HG03354 (cell line): ENCODE results near the gene SHISA9.

Experiments
- ATAC-seq: cut with Tn5 transposase; IDR thresholded peaks from one replicate; pipeline ENCODE4 v1.9.1; 2021; ENCODE audit warnings: mild to moderate bottlenecking; ENCODE audit not compliant: unreplicated experiment, poor library complexity, severe bottlenecking

The SHISA9 gene

GRCh38 chr16:13102401-13102800, 201.0 kb downstream of the SHISA9 start:
- ATAC-seq: no peak

GRCh38 chr16:13103831-13104530, 202.6 kb downstream of the SHISA9 start:
- ATAC-seq: no peak

GRCh38 chr16:13104772-13105171, 203.4 kb downstream of the SHISA9 start:
- no peak for ATAC-seq

- no peak for ATAC-seq
Observed at GRCh38 chr16:13105427-13105826, 204.0 kb downstream of the SHISA9 start.

GRCh38 chr16:13106464-13106863, 205.1 kb downstream of the SHISA9 start:
- ATAC-seq: no peak

- ATAC-seq: no peak
Observed at GRCh38 chr16:13108126-13108525, 206.7 kb downstream of the SHISA9 start.

GRCh38 chr16:13109171-13109570, 207.8 kb downstream of the SHISA9 start:
- ATAC-seq: no peak

GRCh38 chr16:13110124-13110796, 208.9 kb downstream of the SHISA9 start:
- no peak for ATAC-seq

- ATAC-seq: no peak
Observed at GRCh38 chr16:13111747-13112146, 210.3 kb downstream of the SHISA9 start.

- ATAC-seq: no peak
Observed at GRCh38 chr16:13113741-13114140, 212.3 kb downstream of the SHISA9 start.

- ATAC-seq: no peak
Observed at GRCh38 chr16:13118091-13118490, 216.7 kb downstream of the SHISA9 start.

GRCh38 chr16:13120091-13120490, 218.7 kb downstream of the SHISA9 start:
- no peak for ATAC-seq

- ATAC-seq: no peak
Observed at GRCh38 chr16:13120557-13120956, 219.2 kb downstream of the SHISA9 start.

GRCh38 chr16:13123991-13124390, 222.6 kb downstream of the SHISA9 start:
- ATAC-seq: no peak

GRCh38 chr16:13127144-13127543, 225.7 kb downstream of the SHISA9 start:
- no peak for ATAC-seq

- ATAC-seq: no peak
Observed at GRCh38 chr16:13130586-13130985, 229.2 kb downstream of the SHISA9 start.

GRCh38 chr16:13134836-13135235, 233.4 kb downstream of the SHISA9 start:
- ATAC-seq: no peak

GRCh38 chr16:13136901-13137300, 235.5 kb downstream of the SHISA9 start:
- no peak for ATAC-seq

GRCh38 chr16:13138528-13138927, 237.1 kb downstream of the SHISA9 start:
- no peak for ATAC-seq

- ATAC-seq: no peak
Observed at GRCh38 chr16:13139661-13140241, 238.4 kb downstream of the SHISA9 start.

- no peak for ATAC-seq
Observed at GRCh38 chr16:13143551-13143950, 242.2 kb downstream of the SHISA9 start.
